Colonic mucosa (tissue), 4 donors: ENCODE results near the gene NCAM2. TPM values are rescaled to one million over a fixed set of nuclear protein-coding genes. Genes with fewer than 3 reads are reported as not detected.

ENCODE experiments used
- DNase-seq: peaks from one replicate; pipeline ENCODE4 v3.0.0-alpha.2; 2020
- H3K27ac ChIP-seq: fragments of 200-600 bp; one replicate; pipeline ENCODE4 v1.8.0; 2021
- H3K27me3 ChIP-seq: fragments of 200-600 bp; one replicate; pipeline ENCODE4 v1.8.0; 2021
- H3K36me3 ChIP-seq: fragments of 200-600 bp; one replicate; pipeline ENCODE4 v1.8.0; 2021
- H3K4me1 ChIP-seq: fragments of 200-600 bp; one replicate; pipeline ENCODE4 v1.8.0; 2021; ENCODE audit warnings: mild to moderate bottlenecking
- H3K4me3 ChIP-seq: fragments of 200-600 bp; one replicate; pipeline ENCODE4 v1.8.0; 2021
- H3K9ac ChIP-seq, 2 donors: one replicate each; pipeline ENCODE4 v1.7.0; 2013; ENCODE audit warnings: control low read depth in 2 of 2, low read depth in 2 of 2, low read length in 2 of 2
- H3K9me3 ChIP-seq: fragments of 200-600 bp; one replicate; pipeline ENCODE4 v1.8.0; 2021
- intact Hi-C: fragments of 100-400 bp; cut with DNase I; formaldehyde crosslinking; loops from one replicate; pipeline ENCODE4 v1.14.1; 2022
- total RNA-seq, 2 donors: library from RNA; stranded (reverse); fragmentation: NEBNext Ultra II Directional in 1 of 2; extraction: Animal tissue kit (Norgen Biotek cat#: 25700) in 1 of 2; gene quantifications; one replicate each; pipeline ENCODE4 v1.2.1, GENCODE V29; 2021
- TF ChIP-seq, protein P1 (sequence below): fragments of 200-600 bp; IDR thresholded peaks from one replicate; pipeline ENCODE4 v1.8.0; 2022; ENCODE audit warnings: antibody characterized with exemption, mild to moderate bottlenecking
- donor health status: healthy.
- donor health status: DM: no; HTN: no; CAD: no.
- donor health status: DM: no; HTN: no; CAD: no.

The NCAM2 gene
- total RNA-seq, 2 donors from 2014 or later: 0.52 to 2.8 TPM

DNA sequence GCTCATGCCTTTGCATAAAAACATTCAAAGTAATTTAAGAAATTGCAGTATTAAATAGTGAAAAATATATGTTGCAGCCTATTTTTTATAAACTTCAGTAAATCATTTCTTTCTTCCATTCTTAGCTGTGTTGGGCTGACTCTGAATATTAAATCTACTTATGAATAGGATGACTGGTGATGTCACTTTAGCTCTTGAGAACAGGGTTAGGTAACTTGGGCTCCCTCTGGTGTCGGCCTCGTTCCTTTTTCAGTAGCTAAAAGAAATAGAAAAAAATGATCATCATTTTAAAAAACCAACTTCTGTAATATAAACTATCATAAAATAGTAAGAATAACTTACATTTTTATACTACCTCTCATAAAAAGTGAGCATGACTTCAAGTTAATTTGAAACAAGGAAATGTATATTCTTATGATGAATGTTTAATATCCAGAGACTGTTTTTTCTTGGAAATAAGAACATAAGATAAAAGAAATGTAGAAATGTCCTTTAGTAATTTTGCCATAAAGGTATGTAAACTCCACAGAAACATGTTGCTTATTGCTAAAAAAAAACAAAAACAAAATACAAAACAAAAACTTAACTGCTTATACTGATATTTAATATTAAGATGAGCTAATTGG lies 26.8 kb upstream of the NCAM2 start:
- Histone ChIP-seq H3K27me3 (no peaks in the 10 kb centered on the region), H3K27ac (no peak overlapping the region), H3K9ac (no peak overlapping the region), H3K4me3 (no peak overlapping the region), H3K4me1 (no peaks in the 10 kb centered on the region), H3K36me3 (no peaks in the 10 kb centered on the region), H3K9me3 (no peaks in the 10 kb centered on the region)
- TF ChIP-seq, protein P1, sequence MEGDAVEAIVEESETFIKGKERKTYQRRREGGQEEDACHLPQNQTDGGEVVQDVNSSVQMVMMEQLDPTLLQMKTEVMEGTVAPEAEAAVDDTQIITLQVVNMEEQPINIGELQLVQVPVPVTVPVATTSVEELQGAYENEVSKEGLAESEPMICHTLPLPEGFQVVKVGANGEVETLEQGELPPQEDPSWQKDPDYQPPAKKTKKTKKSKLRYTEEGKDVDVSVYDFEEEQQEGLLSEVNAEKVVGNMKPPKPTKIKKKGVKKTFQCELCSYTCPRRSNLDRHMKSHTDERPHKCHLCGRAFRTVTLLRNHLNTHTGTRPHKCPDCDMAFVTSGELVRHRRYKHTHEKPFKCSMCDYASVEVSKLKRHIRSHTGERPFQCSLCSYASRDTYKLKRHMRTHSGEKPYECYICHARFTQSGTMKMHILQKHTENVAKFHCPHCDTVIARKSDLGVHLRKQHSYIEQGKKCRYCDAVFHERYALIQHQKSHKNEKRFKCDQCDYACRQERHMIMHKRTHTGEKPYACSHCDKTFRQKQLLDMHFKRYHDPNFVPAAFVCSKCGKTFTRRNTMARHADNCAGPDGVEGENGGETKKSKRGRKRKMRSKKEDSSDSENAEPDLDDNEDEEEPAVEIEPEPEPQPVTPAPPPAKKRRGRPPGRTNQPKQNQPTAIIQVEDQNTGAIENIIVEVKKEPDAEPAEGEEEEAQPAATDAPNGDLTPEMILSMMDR: peak; percentile 17
- intact Hi-C loops: loop anchor here (10.0 kb wide), 1 partner anchor 57 kb away; no protein-coding TSS in a partner anchor
- peak; percentile 23 for DNase-seq

DNA sequence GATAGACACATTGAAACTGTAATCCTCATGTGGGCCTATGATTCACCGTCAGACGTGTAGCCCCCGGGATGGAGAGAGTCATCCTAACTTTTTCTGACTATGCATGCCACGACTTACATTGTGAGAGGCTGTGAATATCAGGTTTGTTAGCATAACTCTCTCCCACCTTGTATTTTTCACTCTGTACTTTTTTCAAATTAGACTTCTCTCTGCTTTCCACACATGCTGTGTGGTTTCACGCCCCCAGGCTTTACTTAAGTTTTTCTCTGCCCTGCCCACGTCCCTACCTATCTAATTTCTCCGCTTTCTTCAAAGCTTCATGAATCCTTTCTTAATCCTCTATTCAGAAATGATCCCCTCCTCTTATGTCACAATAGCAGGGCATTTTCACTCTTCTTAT lies 3.4 kb upstream of the NCAM2 start:
- no peak overlapping the region for H3K9ac ChIP-seq
- intact Hi-C loops: no loop called here
- TF ChIP-seq, protein P1: no peak

DNA sequence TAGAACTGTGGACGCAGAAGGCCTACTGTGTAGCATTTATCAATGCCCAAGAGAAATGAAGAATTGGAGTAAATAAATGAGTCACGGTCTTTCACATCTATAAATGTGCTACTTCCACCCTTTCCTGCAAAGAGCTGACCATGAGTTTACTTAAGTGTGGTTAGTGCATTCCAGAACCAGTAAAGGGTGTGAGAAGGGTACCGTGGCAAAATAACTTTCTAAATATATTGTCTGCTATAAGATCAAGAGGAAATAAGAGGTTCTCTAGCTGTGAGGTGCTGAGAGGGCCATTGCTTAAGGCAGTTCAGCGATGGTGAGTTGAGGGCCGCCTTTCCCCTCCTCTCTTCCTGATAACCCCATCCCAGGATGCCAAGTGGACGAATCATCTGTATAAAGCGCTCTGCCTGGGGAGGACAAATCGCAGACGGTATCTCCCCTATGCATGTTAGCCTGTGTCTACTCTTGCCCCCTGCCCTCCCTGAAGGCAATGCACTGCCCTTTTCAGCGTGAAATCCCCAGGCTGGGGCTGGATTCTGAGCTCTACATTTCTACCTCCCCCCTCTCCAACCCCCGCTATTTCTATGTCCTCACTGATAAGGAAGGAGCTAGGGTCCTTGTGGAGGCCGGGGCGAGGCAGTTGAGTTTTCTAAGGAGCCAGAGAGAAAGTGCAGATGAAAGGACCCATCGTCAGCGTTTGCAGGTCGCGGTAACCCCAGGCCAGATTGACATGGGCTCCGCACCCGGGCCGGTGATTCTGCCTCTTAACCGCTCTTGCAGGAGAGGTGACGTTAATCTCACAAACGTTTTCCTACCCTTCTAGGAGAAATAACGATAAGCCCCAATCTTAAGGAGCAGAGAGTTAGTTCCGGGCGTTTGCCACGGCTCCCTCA lies 1.5 kb upstream of the NCAM2 start:
- no peaks in the 10 kb centered on the region for H3K9me3 ChIP-seq
- DNase-seq: no peak
- no peak overlapping the region for H3K9ac ChIP-seq
- TF ChIP-seq, protein P1: no peak
- no peak overlapping the region for H3K4me3 ChIP-seq
- peaks cover 8% of the 10 kb centered on the region for H3K27me3 ChIP-seq
- H3K36me3 ChIP-seq: no peaks in the 10 kb centered on the region
- intact Hi-C loops: no loop called here
- no peaks in the 10 kb centered on the region for H3K4me1 ChIP-seq
- no peak overlapping the region for H3K27ac ChIP-seq

More for the DNA sequence above, 3.4 kb upstream of the NCAM2 start:
- Histone ChIP-seq H3K9me3 (no peaks in the 10 kb centered on the region), H3K4me3 (no peak overlapping the region), H3K4me1 (no peaks in the 10 kb centered on the region), H3K27me3 (peaks cover 8% of the 10 kb centered on the region), H3K36me3 (no peaks in the 10 kb centered on the region), H3K27ac (no peak overlapping the region)
- no peak for DNase-seq

DNA sequence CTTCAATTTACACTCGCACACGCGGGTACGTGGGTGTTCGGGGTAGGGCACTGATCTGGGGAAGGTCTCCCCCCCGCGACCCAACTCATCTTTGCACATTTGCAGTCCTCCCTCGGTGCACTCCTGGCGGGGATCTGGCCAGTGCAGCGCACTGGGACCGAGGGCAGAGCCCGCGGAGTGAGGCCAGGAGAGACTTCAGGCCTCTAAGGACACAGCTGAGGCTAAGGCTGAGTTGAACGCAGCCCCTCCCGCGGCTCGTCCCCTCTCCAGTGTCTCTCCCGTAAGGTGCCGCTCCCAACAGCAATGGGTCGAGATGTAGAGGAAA lies 936 bp upstream of the NCAM2 start:
- TF ChIP-seq, protein P1: no peak
- Histone ChIP-seq H3K9me3 (no peaks in the 10 kb centered on the region), H3K27me3 (peaks cover 8% of the 10 kb centered on the region), H3K27ac (no peak overlapping the region), H3K4me1 (no peaks in the 10 kb centered on the region), H3K36me3 (no peaks in the 10 kb centered on the region), H3K9ac (no peak overlapping the region), H3K4me3 (peak overlapping the region; percentile 38)
- intact Hi-C loops: no loop called here
- DNase-seq: no peak

DNA sequence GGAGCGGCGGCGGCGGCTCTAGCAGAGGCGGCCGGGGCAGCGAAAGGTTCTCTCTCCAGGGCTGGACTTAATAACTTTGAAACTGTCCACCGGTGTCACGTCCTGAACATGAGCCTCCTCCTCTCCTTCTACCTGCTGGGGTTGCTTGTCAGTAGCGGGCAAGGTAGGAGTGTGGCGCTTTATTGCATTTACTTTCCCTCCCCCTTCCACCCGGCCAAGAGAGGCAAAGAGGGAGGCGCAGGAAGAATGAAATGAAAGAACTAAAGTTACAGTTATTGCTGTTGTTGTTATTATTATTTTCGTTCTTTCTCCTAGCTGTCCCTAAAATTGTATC lies 214 bp downstream of the NCAM2 start:
- intact Hi-C loops: no loop called here
- H3K9ac ChIP-seq: no peak overlapping the region
- no peaks in the 10 kb centered on the region for H3K4me1 ChIP-seq
- TF ChIP-seq, protein P1: no peak
- H3K4me3 ChIP-seq: peak overlapping the region; percentile 38
- H3K36me3 ChIP-seq: no peaks in the 10 kb centered on the region
- peaks cover 8% of the 10 kb centered on the region for H3K27me3 ChIP-seq
- no peak for DNase-seq
- H3K9me3 ChIP-seq: no peaks in the 10 kb centered on the region
- no peak overlapping the region for H3K27ac ChIP-seq
